ENCODE results near the gene CDH22. TPM values are rescaled to one million over a fixed set of nuclear protein-coding genes. Genes with fewer than 3 reads are reported as not detected.

Gene CDH22
- total and polyA plus RNA-seq, 2 donors (not counting 1 experiment from before 2014, with no cell fraction given), result not detected

- no peaks in the 10 kb centered on the region for H3K79me2 ChIP-seq (ENCODE audit: control insufficient read depth, insufficient read depth, low read length)
- no peak overlapping the region for H3K27ac ChIP-seq (ENCODE audit: insufficient read depth, low read length)
- DNase-seq (ENCODE audit: low read depth in 2 of 2), result no peak
- TF ChIP-seq EZH2 (IDR thresholded peaks at IDR 0.05; ENCODE audit: low read length, missing control alignments), result no peak
- TF ChIP-seq CTCF (conservative IDR thresholded peaks at IDR 0.05 in 1 of 2, IDR thresholded peaks at IDR 0.05 in 1 of 2; ENCODE audit: low read depth in 1 of 2, low read length in 2 of 2), result no peak
- H3K4me2 ChIP-seq (ENCODE audit: extremely low read depth, insufficient read depth, low read length), result no peak overlapping the region
- H3K36me3 ChIP-seq (ENCODE audit: control insufficient read depth, insufficient read depth, low read length), result no peaks in the 10 kb centered on the region
- no peak overlapping the region for H2AFZ ChIP-seq (ENCODE audit: low read length)
- no peaks in the 10 kb centered on the region for H4K20me1 ChIP-seq (ENCODE audit: control insufficient read depth, extremely low read depth, insufficient read depth, low read length)
- H3K9me3 ChIP-seq (ENCODE audit: control insufficient read depth, insufficient read depth, low read depth, low read length), result no peaks in the 10 kb centered on the region
- no peak overlapping the region for H3K9ac ChIP-seq (ENCODE audit: insufficient read depth, low read length)
- no peak overlapping the region for H3K4me3 ChIP-seq (replicated peaks in 1 of 4; ENCODE audit: control extremely low read depth in 1 of 4, insufficient read depth in 1 of 4, low read depth in 3 of 4, low read length in 4 of 4)
- no peaks in the 10 kb centered on the region for H3K4me1 ChIP-seq (ENCODE audit: control insufficient read depth, extremely low read depth, insufficient read depth, low read length)
- no peaks in the 10 kb centered on the region for H3K27me3 ChIP-seq (ENCODE audit: control insufficient read depth, insufficient read depth, low read length)
Observed at GRCh38 chr20:46185353-46185752, 122.9 kb downstream of the CDH22 start.

GRCh38 chr20:46183768-46184167 is 124.5 kb downstream of the CDH22 start:
- Histone ChIP-seq H3K36me3 (ENCODE audit: control insufficient read depth, insufficient read depth, low read length) (no peaks in the 10 kb centered on the region), H3K4me3 (replicated peaks in 1 of 4; ENCODE audit: control extremely low read depth in 1 of 4, insufficient read depth in 1 of 4, low read depth in 3 of 4, low read length in 4 of 4) (no peak overlapping the region), H3K4me1 (ENCODE audit: control insufficient read depth, extremely low read depth, insufficient read depth, low read length) (no peaks in the 10 kb centered on the region), H4K20me1 (ENCODE audit: control insufficient read depth, extremely low read depth, insufficient read depth, low read length) (no peaks in the 10 kb centered on the region), H2AFZ (ENCODE audit: low read length) (no peak overlapping the region), H3K9ac (ENCODE audit: insufficient read depth, low read length) (no peak overlapping the region), H3K9me3 (ENCODE audit: control insufficient read depth, insufficient read depth, low read depth, low read length) (no peaks in the 10 kb centered on the region), H3K79me2 (ENCODE audit: control insufficient read depth, insufficient read depth, low read length) (no peaks in the 10 kb centered on the region), H3K4me2 (ENCODE audit: extremely low read depth, insufficient read depth, low read length) (no peak overlapping the region), H3K27me3 (ENCODE audit: control insufficient read depth, insufficient read depth, low read length) (no peaks in the 10 kb centered on the region), H3K27ac (ENCODE audit: insufficient read depth, low read length) (no peak overlapping the region)
- TF ChIP-seq EZH2 (IDR thresholded peaks at IDR 0.05; ENCODE audit: low read length, missing control alignments), result no peak
- no peak for TF ChIP-seq CTCF (conservative IDR thresholded peaks at IDR 0.05 in 1 of 2, IDR thresholded peaks at IDR 0.05 in 1 of 2; ENCODE audit: low read depth in 1 of 2, low read length in 2 of 2)
- no peak for DNase-seq (ENCODE audit: low read depth in 2 of 2)

GRCh38 chr20:46182276-46183200 is 125.8 kb downstream of the CDH22 start:
- no peaks in the 10 kb centered on the region for H3K9me3 ChIP-seq (ENCODE audit: control insufficient read depth, insufficient read depth, low read depth, low read length)
- H3K4me2 ChIP-seq (ENCODE audit: extremely low read depth, insufficient read depth, low read length), result no peak overlapping the region
- H2AFZ ChIP-seq (ENCODE audit: low read length), result no peak overlapping the region
- no peak overlapping the region for H3K27ac ChIP-seq (ENCODE audit: insufficient read depth, low read length)
- DNase-seq (ENCODE audit: low read depth in 2 of 2), result no peak
- no peak for TF ChIP-seq CTCF (conservative IDR thresholded peaks at IDR 0.05 in 1 of 2, IDR thresholded peaks at IDR 0.05 in 1 of 2; ENCODE audit: low read depth in 1 of 2, low read length in 2 of 2)
- no peak for TF ChIP-seq EZH2 (IDR thresholded peaks at IDR 0.05; ENCODE audit: low read length, missing control alignments)
- H3K4me1 ChIP-seq (ENCODE audit: control insufficient read depth, extremely low read depth, insufficient read depth, low read length), result no peaks in the 10 kb centered on the region
- H3K9ac ChIP-seq (ENCODE audit: insufficient read depth, low read length), result no peak overlapping the region
- no peaks in the 10 kb centered on the region for H3K79me2 ChIP-seq (ENCODE audit: control insufficient read depth, insufficient read depth, low read length)
- no peak overlapping the region for H3K4me3 ChIP-seq (replicated peaks in 1 of 4; ENCODE audit: control extremely low read depth in 1 of 4, insufficient read depth in 1 of 4, low read depth in 3 of 4, low read length in 4 of 4)
- H3K36me3 ChIP-seq (ENCODE audit: control insufficient read depth, insufficient read depth, low read length), result no peaks in the 10 kb centered on the region
- no peaks in the 10 kb centered on the region for H3K27me3 ChIP-seq (ENCODE audit: control insufficient read depth, insufficient read depth, low read length)
- H4K20me1 ChIP-seq (ENCODE audit: control insufficient read depth, extremely low read depth, insufficient read depth, low read length), result no peaks in the 10 kb centered on the region
